A204.1 (cell line): Measurements from ENCODE around the gene AIFM1.

Experiments used
- FAIRE-seq: peaks from 2 replicates; lab custom pipeline; 2012; peaks lifted over from hg19 to GRCh38; lab: Jason Lieb, UNC

AIFM1 gene

GRCh38 chrX:130170752-130171445 lies 5.3 kb upstream of the AIFM1 start:
- FAIRE-seq = no peak

DNA sequence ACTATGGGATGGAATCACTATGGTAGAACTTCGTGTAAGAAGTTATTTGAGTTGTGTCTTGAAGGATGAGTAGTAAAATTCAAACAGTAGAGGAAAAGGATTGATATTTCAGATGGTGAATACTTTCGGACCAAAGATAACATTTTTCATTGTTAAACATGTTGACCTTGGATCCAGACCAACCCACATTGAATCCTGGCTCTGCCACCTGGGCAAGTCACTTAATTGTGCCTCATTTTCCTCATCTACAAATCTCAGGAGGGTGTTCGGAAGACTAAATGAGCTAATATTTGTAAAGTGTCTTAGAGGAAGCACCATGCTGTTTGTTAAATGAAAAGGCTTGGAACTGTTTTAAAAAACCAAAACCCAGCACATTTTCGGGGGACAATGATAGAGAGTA lies 1.4 kb upstream of the AIFM1 start:
- no peak for FAIRE-seq

DNA sequence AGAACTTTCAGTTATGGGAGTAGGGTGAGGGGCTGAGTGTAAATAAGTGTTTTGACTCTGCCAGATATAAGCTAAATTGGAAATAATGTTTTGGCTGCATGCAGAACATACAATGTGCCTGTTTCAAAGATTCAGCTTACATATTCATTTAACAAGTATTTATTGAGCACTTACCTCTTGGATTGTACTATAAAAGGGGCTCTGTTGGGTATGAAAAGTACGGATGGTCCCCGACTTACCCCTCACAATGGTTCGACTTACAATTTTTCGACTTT lies 799 bp upstream of the AIFM1 start:
- no peak for FAIRE-seq

DNA sequence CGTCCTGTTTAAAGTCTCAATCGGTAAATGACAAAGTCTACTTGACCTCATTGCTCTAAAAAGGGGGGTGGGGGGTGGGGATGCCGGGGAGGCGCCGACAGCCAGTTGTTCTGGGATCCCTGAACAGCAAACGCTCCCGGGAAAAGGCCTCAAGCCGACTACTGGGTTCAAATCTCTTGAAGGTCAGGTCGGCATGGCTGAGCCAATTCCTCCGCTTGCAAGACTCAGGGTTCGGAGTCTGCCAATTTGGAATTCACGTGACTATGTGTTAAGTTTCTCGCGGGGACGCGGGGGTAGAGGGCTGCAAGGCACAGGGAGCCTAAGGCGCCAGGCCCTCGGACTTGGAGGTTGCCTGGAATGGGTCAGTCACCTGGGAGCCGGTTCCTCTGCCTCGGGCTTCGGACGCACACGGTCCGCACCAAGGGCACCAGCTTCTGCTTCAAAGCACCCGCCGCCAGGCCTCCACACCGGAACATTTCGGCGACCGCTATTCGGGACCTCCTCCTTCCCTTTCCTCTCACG lies 399 bp downstream of the AIFM1 start:
- FAIRE-seq = no peak

DNA sequence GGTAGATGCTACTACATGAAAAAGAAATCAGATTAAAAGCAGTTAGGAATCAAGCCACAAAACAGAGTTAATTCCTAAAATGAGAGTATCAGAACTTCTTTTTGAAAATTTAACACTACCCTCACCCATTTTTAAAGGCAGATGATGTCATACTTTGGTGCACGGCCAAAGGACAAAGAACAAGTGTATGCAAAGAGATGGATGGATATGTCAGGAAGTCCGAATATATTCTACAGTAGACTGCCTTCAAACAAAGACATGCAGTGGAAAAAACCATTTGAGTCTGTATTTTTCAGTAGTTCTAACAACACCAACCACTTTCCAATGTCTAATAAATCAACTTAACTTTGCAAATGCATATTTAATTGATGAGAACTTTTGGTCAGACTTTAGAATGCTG lies 2.2 kb downstream of the AIFM1 start:
- FAIRE-seq = no peak

GRCh38 chrX:130162094-130162735 lies 3.4 kb downstream of the AIFM1 start:
- FAIRE-seq = no peak

DNA sequence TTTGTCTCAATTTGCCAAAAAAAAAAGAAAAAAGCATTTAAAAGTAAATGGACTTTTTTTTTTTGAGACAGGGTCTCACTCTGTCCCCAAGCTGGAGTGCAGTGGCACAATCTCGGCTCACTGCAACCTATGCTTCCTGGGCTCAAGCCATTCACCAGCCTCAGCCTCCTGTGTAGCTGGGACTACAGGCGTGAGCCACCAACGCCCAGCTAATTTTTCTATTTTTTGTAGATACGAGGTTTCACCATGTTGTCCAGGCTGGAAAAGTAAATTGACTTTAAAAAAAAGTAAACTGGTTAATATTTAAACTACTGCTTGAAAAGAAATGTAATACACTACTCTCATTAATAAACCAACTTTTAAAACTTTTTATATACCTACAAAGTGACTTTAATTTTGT lies 5.9 kb downstream of the AIFM1 start:
- no peak for FAIRE-seq

DNA sequence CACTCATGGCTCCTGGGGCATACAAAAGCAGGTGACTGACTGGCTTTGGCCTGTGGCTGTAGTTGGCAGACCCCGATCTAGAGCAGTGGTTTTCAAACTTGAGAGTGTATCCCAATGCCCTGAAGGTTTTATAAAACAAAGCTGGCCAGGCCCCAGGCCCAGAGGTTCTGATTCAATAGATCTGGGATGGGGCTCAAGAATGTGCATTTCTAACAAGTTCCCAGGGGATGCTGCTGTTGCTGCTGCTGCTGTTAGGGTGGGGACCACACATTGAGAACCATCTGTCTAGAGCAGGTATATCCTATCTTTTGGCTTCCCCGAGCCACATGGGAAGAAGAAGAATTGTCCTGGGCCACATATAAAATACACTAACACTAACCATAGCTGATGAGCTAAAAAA lies 7.3 kb downstream of the AIFM1 start:
- no peak for FAIRE-seq

DNA sequence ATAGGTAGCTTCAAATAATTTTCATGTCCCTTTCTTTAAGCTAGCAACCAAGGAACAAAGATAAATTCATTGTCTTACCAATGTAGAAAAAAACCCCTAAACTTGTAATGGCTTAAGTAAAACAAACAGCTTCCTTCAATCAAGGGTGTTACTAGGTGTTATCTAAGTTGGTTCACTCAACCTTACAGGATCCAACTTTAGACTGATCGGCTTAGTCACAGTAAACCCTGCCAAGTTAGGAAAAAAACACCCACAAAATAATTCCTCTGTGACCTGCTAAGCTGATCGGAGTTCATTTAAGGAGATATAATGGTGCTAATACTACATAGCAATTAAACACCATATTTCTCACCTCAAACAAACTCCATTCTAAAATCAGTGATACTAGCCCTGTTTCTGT lies 10.1 kb downstream of the AIFM1 start:
- FAIRE-seq = no peak

- FAIRE-seq = no peak
These were observed 18.0 kb downstream of the AIFM1 start for GRCh38 chrX:130147631-130148030.

DNA sequence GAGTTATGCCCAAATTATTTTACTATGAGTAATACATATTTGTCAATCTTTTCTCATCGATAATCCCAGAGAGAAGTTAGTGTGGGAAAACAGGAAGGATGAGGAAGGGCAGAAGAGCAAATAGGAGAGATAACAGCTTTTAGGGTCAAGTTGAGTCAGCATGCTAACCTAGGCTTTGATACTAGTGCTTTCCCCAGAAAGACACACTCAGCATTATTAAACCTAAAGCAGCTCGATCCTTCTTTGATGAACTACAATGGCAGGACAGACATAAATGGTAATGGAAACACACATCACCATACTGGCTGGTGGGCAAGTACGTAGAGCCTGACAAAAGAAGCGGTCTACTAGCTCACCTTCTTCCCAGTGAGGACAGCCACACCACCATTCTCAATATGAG lies 20.5 kb downstream of the AIFM1 start:
- FAIRE-seq = no peak

GRCh38 chrX:130144509-130144908 lies 21.1 kb downstream of the AIFM1 start:
- FAIRE-seq = no peak

GRCh38 chrX:130139474-130140201 lies 26.0 kb downstream of the AIFM1 start:
- FAIRE-seq = no peak

DNA sequence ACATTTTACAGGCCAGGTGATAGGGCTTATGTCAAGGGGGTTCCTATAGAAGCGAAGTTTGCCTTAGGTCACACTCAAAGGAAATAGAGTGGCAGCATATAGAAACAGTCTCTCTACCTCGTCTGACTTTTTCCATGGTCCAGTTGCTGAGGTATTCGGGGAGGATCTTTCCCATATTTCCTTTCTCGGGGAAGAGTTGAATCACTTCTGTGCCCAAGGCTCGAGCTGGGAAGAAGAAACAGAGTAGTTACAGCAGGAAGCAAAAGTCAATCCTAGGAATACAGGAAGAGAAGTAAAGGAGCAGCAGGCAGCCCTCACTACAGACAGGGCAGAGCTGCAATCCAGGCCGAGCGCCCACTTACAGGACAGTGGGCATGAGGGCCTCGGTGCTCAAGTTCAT lies 28.7 kb downstream of the AIFM1 start:
- FAIRE-seq = no peak

DNA sequence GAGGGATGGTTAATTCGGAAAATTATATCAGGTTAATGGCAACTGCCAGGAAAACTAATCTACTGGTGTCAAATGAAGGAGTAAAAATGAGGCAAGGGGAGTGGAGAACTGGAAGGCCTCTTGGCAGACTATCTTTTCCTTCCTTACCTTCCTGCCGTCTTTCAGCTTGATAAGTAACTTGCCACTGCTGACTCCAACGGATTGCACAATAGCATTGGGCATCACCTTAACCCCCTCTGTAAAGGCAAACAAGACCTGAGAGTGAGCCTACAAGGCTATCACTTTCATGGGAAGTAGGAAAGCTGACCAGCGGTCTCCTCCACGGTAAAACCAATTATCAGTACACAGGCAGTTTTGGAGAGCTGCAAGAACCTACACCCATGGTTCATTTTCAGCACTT lies 29.1 kb downstream of the AIFM1 start:
- FAIRE-seq = no peak

GRCh38 chrX:130130990-130131389 lies 34.7 kb downstream of the AIFM1 start:
- no peak for FAIRE-seq

- FAIRE-seq = no peak
These were observed 40.4 kb downstream of the AIFM1 start for GRCh38 chrX:130125091-130125874.

- no peak for FAIRE-seq
These were observed 41.1 kb downstream of the AIFM1 start for GRCh38 chrX:130124577-130124976.

DNA sequence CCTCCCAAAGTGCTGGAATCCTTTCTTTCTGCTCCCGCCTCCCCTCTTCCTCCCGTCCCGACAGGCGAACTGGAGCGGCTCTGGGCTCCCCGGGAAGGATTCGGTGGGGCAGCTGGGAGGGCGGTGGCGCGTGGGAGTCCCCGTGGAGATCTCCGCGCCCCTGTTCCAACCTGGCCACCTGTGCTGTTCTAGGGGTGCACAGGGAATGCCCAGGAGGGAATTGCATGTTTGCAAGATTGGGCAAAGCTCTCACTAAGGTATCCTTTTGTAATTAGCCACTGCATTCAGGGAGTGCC lies 44.2 kb downstream of the AIFM1 start:
- no peak for FAIRE-seq

GRCh38 chrX:130120746-130121504 lies 44.7 kb downstream of the AIFM1 start:
- no peak for FAIRE-seq

- FAIRE-seq = no peak
These were observed 45.3 kb downstream of the AIFM1 start for GRCh38 chrX:130120321-130120731.

GRCh38 chrX:130119312-130119898 lies 46.2 kb downstream of the AIFM1 start:
- no peak for FAIRE-seq
